Ramos (cell line): ENCODE data around the gene PLPPR4.
"Not testable (repeated sequence)": the region's sequence is repeated elsewhere in the genome, so short reads cannot be mapped to it uniquely, and the experiment has no call there.

Source experiments
- in situ Hi-C: fragments of 300-500 bp; cut with MboI; formaldehyde crosslinking; loops from one replicate; pipeline ENCODE4 v1.14.3; 2022; ENCODE audit warnings: low sequenced_read_pairs; ENCODE audit not compliant: unreplicated experiment

Gene PLPPR4

GRCh38 chr1:99264201-99265021, at the start of gene PLPPR4:
Gene PLPPR4, plus strand, starts transcription at chr1:99264492. Its CDS starts 102 bp downstream, at chr1:99264594.
- in situ Hi-C loops: no loop called here

- in situ Hi-C loops: no loop called here
These were observed 47.3 kb upstream of the PLPPR4 start for GRCh38 chr1:99216956-99217355.

GRCh38 chr1:99217599-99217998, 46.7 kb upstream of the PLPPR4 start:
- in situ Hi-C loops: no loop called here

GRCh38 chr1:99218572-99218971, 45.7 kb upstream of the PLPPR4 start:
- in situ Hi-C loops: no loop called here

GRCh38 chr1:99218999-99219398, 45.3 kb upstream of the PLPPR4 start:
- in situ Hi-C loops: no loop called here

- in situ Hi-C loops: no loop called here
These were observed 37.0 kb upstream of the PLPPR4 start for GRCh38 chr1:99227056-99227897.

- in situ Hi-C loops: no loop called here
These were observed 36.1 kb upstream of the PLPPR4 start for GRCh38 chr1:99228153-99228552.

GRCh38 chr1:99229122-99229521, 35.2 kb upstream of the PLPPR4 start:
- in situ Hi-C loops: no loop called here

GRCh38 chr1:99230695-99231094, 33.6 kb upstream of the PLPPR4 start:
- in situ Hi-C loops: no loop called here

- in situ Hi-C loops: no loop called here
These were observed 32.1 kb upstream of the PLPPR4 start for GRCh38 chr1:99232172-99232571.

GRCh38 chr1:99233446-99233845, 30.8 kb upstream of the PLPPR4 start:
- in situ Hi-C loops: no loop called here

- in situ Hi-C loops: no loop called here
These were observed 27.5 kb upstream of the PLPPR4 start for GRCh38 chr1:99236756-99237155.

- in situ Hi-C loops: no loop called here
These were observed 24.6 kb upstream of the PLPPR4 start for GRCh38 chr1:99239690-99240089.

- in situ Hi-C loops: no loop called here
These were observed 23.7 kb upstream of the PLPPR4 start for GRCh38 chr1:99240621-99241020.

- in situ Hi-C loops: no loop called here
These were observed 18.1 kb upstream of the PLPPR4 start for GRCh38 chr1:99246152-99246551.

- in situ Hi-C loops: no loop called here
These were observed 17.1 kb upstream of the PLPPR4 start for GRCh38 chr1:99247199-99247598.

- in situ Hi-C loops: no loop called here
These were observed 13.6 kb upstream of the PLPPR4 start for GRCh38 chr1:99250728-99251127.

GRCh38 chr1:99251308-99251707, 13.0 kb upstream of the PLPPR4 start:
- in situ Hi-C loops: no loop called here

GRCh38 chr1:99252630-99253029, 11.7 kb upstream of the PLPPR4 start:
- in situ Hi-C loops: no loop called here

- in situ Hi-C loops: not testable (repeated sequence)
These were observed 3.9 kb upstream of the PLPPR4 start for GRCh38 chr1:99260402-99260801.

- in situ Hi-C loops: no loop called here
These were observed 832 bp downstream of the PLPPR4 start for GRCh38 chr1:99265124-99265523.
